Stomach smooth muscle (tissue), 2 donors: ENCODE measurements around the gene PLA2R1.

Source experiments
- H3K27ac ChIP-seq: one replicate; pipeline ENCODE4 v1.7.0; 2013; ENCODE audit warnings: mild to moderate bottlenecking, low read length, inconsistent platforms
- H3K27me3 ChIP-seq, 2 donors: one replicate each; pipeline ENCODE4 v1.7.0; 2013; ENCODE audit warnings: low read length in 2 of 2; ENCODE audit not compliant: insufficient read depth in 2 of 2, control insufficient read depth in 1 of 2
- H3K36me3 ChIP-seq, 2 donors: one replicate each; pipeline ENCODE4 v1.7.0; 2013; ENCODE audit warnings: low read length in 2 of 2; ENCODE audit not compliant: control insufficient read depth in 2 of 2, insufficient read depth in 2 of 2
- H3K4me1 ChIP-seq: one replicate; pipeline ENCODE4 v1.7.0; 2013; ENCODE audit warnings: low read length; ENCODE audit not compliant: control insufficient read depth, insufficient read depth
- H3K4me3 ChIP-seq, 2 donors: one replicate each; pipeline ENCODE4 v1.7.0; 2013; ENCODE audit warnings: low read length in 2 of 2
- H3K9ac ChIP-seq, 2 donors: one replicate each; pipeline ENCODE4 v1.7.0; 2013; ENCODE audit warnings: low read length in 2 of 2, mild to moderate bottlenecking in 1 of 2
- H3K9me3 ChIP-seq, 2 donors: one replicate each; pipeline ENCODE4 v1.7.0; 2013; ENCODE audit warnings: low read length in 2 of 2; ENCODE audit not compliant: control insufficient read depth in 2 of 2
- donor health status: healthy.
- donor health status: Pancreatic carcinoma.

The PLA2R1 gene

GRCh38 chr2:160005476-160005875 lies 56.9 kb downstream of the PLA2R1 start:
- Histone ChIP-seq H3K4me3 (no peak overlapping the region), H3K36me3 (peaks cover 7 to 11% of the 10 kb centered on the region in 2 donors), H3K9ac (no peak overlapping the region), H3K27ac (no peak overlapping the region), H3K9me3 (no peaks in the 10 kb centered on the region), H3K27me3 (no peaks in the 10 kb centered on the region), H3K4me1 (no peaks in the 10 kb centered on the region)

GRCh38 chr2:159998961-159999360 lies 63.5 kb downstream of the PLA2R1 start:
- Histone ChIP-seq H3K4me3 (no peak overlapping the region), H3K9ac (no peak overlapping the region), H3K9me3 (no peaks in the 10 kb centered on the region), H3K27me3 (no peaks in the 10 kb centered on the region), H3K4me1 (no peaks in the 10 kb centered on the region), H3K27ac (no peak overlapping the region), H3K36me3 (peaks cover 0 to 1% of the 10 kb centered on the region in 2 donors)

GRCh38 chr2:159998243-159998642 lies 64.2 kb downstream of the PLA2R1 start:
- Histone ChIP-seq H3K9me3 (no peaks in the 10 kb centered on the region), H3K4me3 (no peak overlapping the region), H3K27ac (no peak overlapping the region), H3K27me3 (no peaks in the 10 kb centered on the region), H3K9ac (no peak overlapping the region), H3K4me1 (no peaks in the 10 kb centered on the region), H3K36me3 (no peaks in the 10 kb centered on the region)

GRCh38 chr2:159996792-159997546 lies 65.4 kb downstream of the PLA2R1 start:
- Histone ChIP-seq H3K27ac (no peak overlapping the region), H3K27me3 (no peaks in the 10 kb centered on the region), H3K4me3 (no peak overlapping the region), H3K9me3 (no peaks in the 10 kb centered on the region), H3K36me3 (no peaks in the 10 kb centered on the region), H3K4me1 (no peaks in the 10 kb centered on the region), H3K9ac (no peak overlapping the region)

GRCh38 chr2:159995038-159995437 lies 67.4 kb downstream of the PLA2R1 start:
- H3K36me3 ChIP-seq = no peaks in the 10 kb centered on the region
- no peak overlapping the region for H3K27ac ChIP-seq
- no peak overlapping the region for H3K9ac ChIP-seq
- no peaks in the 10 kb centered on the region for H3K27me3 ChIP-seq
- no peaks in the 10 kb centered on the region for H3K4me1 ChIP-seq
- no peak overlapping the region for H3K4me3 ChIP-seq
- H3K9me3 ChIP-seq = no peaks in the 10 kb centered on the region

- H3K9ac ChIP-seq = no peak overlapping the region
- H3K27ac ChIP-seq = no peak overlapping the region
- H3K27me3 ChIP-seq = no peaks in the 10 kb centered on the region
- H3K36me3 ChIP-seq = no peaks in the 10 kb centered on the region
- no peaks in the 10 kb centered on the region for H3K9me3 ChIP-seq
- no peaks in the 10 kb centered on the region for H3K4me1 ChIP-seq
- no peak overlapping the region for H3K4me3 ChIP-seq
Measured at GRCh38 chr2:159989249-159989648, 73.2 kb downstream of the PLA2R1 start.

- Histone ChIP-seq H3K4me3 (no peak overlapping the region), H3K27me3 (no peaks in the 10 kb centered on the region), H3K9me3 (no peaks in the 10 kb centered on the region), H3K9ac (no peak overlapping the region), H3K27ac (no peak overlapping the region), H3K4me1 (no peaks in the 10 kb centered on the region), H3K36me3 (no peaks in the 10 kb centered on the region)
Measured at GRCh38 chr2:159988412-159988970, 73.9 kb downstream of the PLA2R1 start.

- no peak overlapping the region for H3K4me3 ChIP-seq
- no peaks in the 10 kb centered on the region for H3K27me3 ChIP-seq
- no peak overlapping the region for H3K27ac ChIP-seq
- no peaks in the 10 kb centered on the region for H3K36me3 ChIP-seq
- H3K4me1 ChIP-seq = no peaks in the 10 kb centered on the region
- no peaks in the 10 kb centered on the region for H3K9me3 ChIP-seq
- H3K9ac ChIP-seq = no peak overlapping the region
Measured at GRCh38 chr2:159987181-159987580, 75.2 kb downstream of the PLA2R1 start.

GRCh38 chr2:159985656-159986055 lies 76.8 kb downstream of the PLA2R1 start:
- no peak overlapping the region for H3K9ac ChIP-seq
- H3K4me3 ChIP-seq = no peak overlapping the region
- no peak overlapping the region for H3K27ac ChIP-seq
- H3K4me1 ChIP-seq = no peaks in the 10 kb centered on the region
- no peaks in the 10 kb centered on the region for H3K27me3 ChIP-seq
- H3K36me3 ChIP-seq = no peaks in the 10 kb centered on the region
- H3K9me3 ChIP-seq = no peaks in the 10 kb centered on the region

GRCh38 chr2:159984034-159984433 lies 78.4 kb downstream of the PLA2R1 start:
- Histone ChIP-seq H3K27ac (no peak overlapping the region), H3K36me3 (peaks cover 0 to 3% of the 10 kb centered on the region in 2 donors), H3K9me3 (no peaks in the 10 kb centered on the region), H3K27me3 (no peaks in the 10 kb centered on the region), H3K9ac (no peak overlapping the region), H3K4me3 (no peak overlapping the region), H3K4me1 (no peaks in the 10 kb centered on the region)
